ENCODE results near the gene DBR1.

DNA sequence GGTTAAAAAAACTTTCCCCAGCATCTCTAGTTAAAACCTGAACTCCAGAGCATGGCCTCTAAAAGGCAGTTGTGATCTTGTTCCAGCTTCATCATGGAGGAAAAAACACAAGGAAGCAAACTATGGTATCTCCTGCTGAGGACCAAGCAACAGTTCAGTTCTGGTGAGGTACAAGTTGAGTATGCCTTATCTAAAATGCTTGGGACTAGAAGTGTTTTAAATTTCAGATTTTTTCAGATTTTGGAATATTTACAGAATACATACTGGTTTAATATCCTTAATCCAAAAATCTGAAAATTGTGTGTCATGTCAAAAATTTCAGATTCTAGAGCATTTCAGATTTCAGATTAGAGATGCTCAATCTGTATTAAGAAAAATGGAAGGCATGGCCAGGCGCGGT lies 9.7 kb downstream of the DBR1 start:
- TF ChIP-seq, protein P1, sequence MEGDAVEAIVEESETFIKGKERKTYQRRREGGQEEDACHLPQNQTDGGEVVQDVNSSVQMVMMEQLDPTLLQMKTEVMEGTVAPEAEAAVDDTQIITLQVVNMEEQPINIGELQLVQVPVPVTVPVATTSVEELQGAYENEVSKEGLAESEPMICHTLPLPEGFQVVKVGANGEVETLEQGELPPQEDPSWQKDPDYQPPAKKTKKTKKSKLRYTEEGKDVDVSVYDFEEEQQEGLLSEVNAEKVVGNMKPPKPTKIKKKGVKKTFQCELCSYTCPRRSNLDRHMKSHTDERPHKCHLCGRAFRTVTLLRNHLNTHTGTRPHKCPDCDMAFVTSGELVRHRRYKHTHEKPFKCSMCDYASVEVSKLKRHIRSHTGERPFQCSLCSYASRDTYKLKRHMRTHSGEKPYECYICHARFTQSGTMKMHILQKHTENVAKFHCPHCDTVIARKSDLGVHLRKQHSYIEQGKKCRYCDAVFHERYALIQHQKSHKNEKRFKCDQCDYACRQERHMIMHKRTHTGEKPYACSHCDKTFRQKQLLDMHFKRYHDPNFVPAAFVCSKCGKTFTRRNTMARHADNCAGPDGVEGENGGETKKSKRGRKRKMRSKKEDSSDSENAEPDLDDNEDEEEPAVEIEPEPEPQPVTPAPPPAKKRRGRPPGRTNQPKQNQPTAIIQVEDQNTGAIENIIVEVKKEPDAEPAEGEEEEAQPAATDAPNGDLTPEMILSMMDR (IDR thresholded peaks at IDR 0.05), result no peak
- no peak for TF ChIP-seq POLR2AphosphoS5 (IDR thresholded peaks at IDR 0.05)
